HepG2 (cell line): ENCODE data around the gene RRAS. TPM values are rescaled to one million over a fixed set of nuclear protein-coding genes. Genes with fewer than 3 reads are reported as not detected.

Source experiments
- AGO1 ChIP-seq: fragments of 200-400 bp; formaldehyde crosslinking; IDR thresholded peaks from 2 replicates; pipeline ENCODE4 v1.6.1; 2017; ENCODE audit warnings: mild to moderate bottlenecking, low read depth, low read length, moderate library complexity; ENCODE audit not compliant: poor library complexity, severe bottlenecking
- BCL6 ChIP-seq: IDR thresholded peaks from 2 replicates; pipeline ENCODE4 v1.6.1; 2016; ENCODE audit warnings: missing genetic modification reagents, missing compliant biosample characterization
- ELF3 ChIP-seq: IDR thresholded peaks from 2 replicates; pipeline ENCODE4 v1.6.1; 2016; ENCODE audit warnings: missing genetic modification reagents, missing compliant biosample characterization
- ELF4 ChIP-seq: sonication (generic); formaldehyde crosslinking; IDR thresholded peaks from 2 replicates; pipeline ENCODE4 v1.5.0; 2020; ENCODE audit warnings: missing genetic modification reagents, mild to moderate bottlenecking, moderate library complexity, borderline replicate concordance
- EP300 ChIP-seq, 3 experiments: sonication (generic) in 1 of 3; formaldehyde crosslinking in 1 of 3; IDR thresholded peaks; 2 replicates each; pipeline versions ENCODE4 v1.5.1 to v1.6.1; 2011 to 2020; ENCODE audit warnings: low read depth in 2 of 3, low read length in 2 of 3, borderline replicate concordance in 1 of 3, improper control_type of control experiment in 1 of 3, mild to moderate bottlenecking in 1 of 3, missing genetic modification reagents in 1 of 3, moderate library complexity in 1 of 3
- GTF2F1 ChIP-seq: fragments of 150-350 bp; IDR thresholded peaks from 2 replicates; pipeline ENCODE4 v1.6.1; 2014; ENCODE audit warnings: low read length
- IRF2 ChIP-seq: IDR thresholded peaks from 2 replicates; pipeline ENCODE4 v1.6.1; 2018; ENCODE audit warnings: missing genetic modification reagents, missing compliant biosample characterization
- POLR2AphosphoS5 ChIP-seq: IDR thresholded peaks from 2 replicates; pipeline ENCODE4 v1.6.1; 2012; ENCODE audit warnings: low read depth, low read length
- PPARG ChIP-seq: conservative IDR thresholded peaks from 2 replicates; pipeline ENCODE4 v1.6.1; 2016; ENCODE audit warnings: missing biosample characterization, missing genetic modification reagents
- SAP130 ChIP-seq: IDR thresholded peaks from 2 replicates; pipeline ENCODE4 v1.6.1; 2016; ENCODE audit warnings: low read depth
- SIX1 ChIP-seq: sonication (generic); formaldehyde crosslinking; IDR thresholded peaks from 2 replicates; pipeline ENCODE4 v1.4.0; 2020; ENCODE audit warnings: missing genetic modification reagents, borderline replicate concordance
- SOX6 ChIP-seq, 2 experiments: fragments of 450-650 bp in 1 of 2; sonication (generic) in 1 of 2; formaldehyde crosslinking in 1 of 2; IDR thresholded peaks; 2 replicates each; pipeline versions ENCODE4 v1.4.0 to v1.6.1; 2017 to 2020; ENCODE audit warnings: antibody characterized with exemption in 1 of 2, mild to moderate bottlenecking in 1 of 2, missing genetic modification reagents in 1 of 2
- SP5 ChIP-seq: IDR thresholded peaks from 2 replicates; pipeline ENCODE4 v1.6.1; 2016; ENCODE audit warnings: low read depth, borderline replicate concordance
- ZBTB38 ChIP-seq: sonication (generic); formaldehyde crosslinking; IDR thresholded peaks from 2 replicates; pipeline ENCODE4 v1.5.1; 2020; ENCODE audit warnings: mild to moderate bottlenecking, missing genetic modification reagents
- ZFP41 ChIP-seq: sonication (generic); formaldehyde crosslinking; IDR thresholded peaks from 2 replicates; pipeline ENCODE4 v1.4.0; 2020; ENCODE audit warnings: mild to moderate bottlenecking, missing genetic modification reagents, borderline replicate concordance
- ZNF10 ChIP-seq: sonication (generic); formaldehyde crosslinking; IDR thresholded peaks from 2 replicates; pipeline ENCODE4 v1.4.0; 2020; ENCODE audit warnings: mild to moderate bottlenecking, low read depth, missing genetic modification reagents, borderline replicate concordance
- ZNF446 ChIP-seq: sonication (generic); formaldehyde crosslinking; IDR thresholded peaks from 2 replicates; pipeline ENCODE4 v1.5.0; 2020; ENCODE audit warnings: mild to moderate bottlenecking, missing genetic modification reagents
- ZNF468 ChIP-seq: sonication (generic); formaldehyde crosslinking; IDR thresholded peaks from 2 replicates; pipeline ENCODE4 v1.8.0; 2022; ENCODE audit warnings: mild to moderate bottlenecking, moderate library complexity, missing genetic modification reagents
- ZNF614 ChIP-seq: IDR thresholded peaks from 2 replicates; pipeline ENCODE4 v1.6.1; 2018; ENCODE audit warnings: missing biosample characterization, missing genetic modification reagents, inconsistent platforms, borderline replicate concordance
- ZSCAN30 ChIP-seq: sonication (generic); formaldehyde crosslinking; IDR thresholded peaks from 2 replicates; pipeline ENCODE4 v1.5.0; 2020; ENCODE audit warnings: mild to moderate bottlenecking, missing genetic modification reagents
- ZSCAN31 ChIP-seq: sonication (generic); formaldehyde crosslinking; IDR thresholded peaks from 2 replicates; pipeline ENCODE4 v1.5.0; 2020; ENCODE audit warnings: low read depth, mild to moderate bottlenecking, missing genetic modification reagents
- polyA plus RNA-seq, 8 experiments: library from polyadenylated mRNA; depleted of rRNA in 3 of 8; stranded (reverse) in 7 of 8; unstranded in 1 of 8; fragments of >200 nt; fragmentation: Illumina TruSeq in 4 of 8; extraction: Trizol in 4 of 8; gene quantifications; 2 replicates each; pipeline versions ENCODE4 v1.2.1 to v1.2.3, GENCODE V29; 2011 to 2016; ENCODE audit warnings: low read depth in 4 of 8, missing spikeins in 1 of 8, mixed read lengths in 1 of 8; ENCODE audit not compliant: insufficient read depth in 1 of 8
- total RNA-seq, 5 experiments: library from RNA; depleted of rRNA; stranded (reverse); fragments of >200 nt; fragmentation: Illumina TruSeq; extraction: Trizol; gene quantifications; 2 replicates each; pipeline ENCODE4 v1.2.3, GENCODE V29; 2016; ENCODE audit warnings: low read depth in 1 of 5
- TF ChIP-seq, protein P1 (sequence below): sonication (generic); IDR thresholded peaks from 2 replicates; pipeline ENCODE4 v1.6.1; 2016; ENCODE audit warnings: low read depth, borderline replicate concordance
- TF ChIP-seq, protein P2 (sequence below): sonication (generic); formaldehyde crosslinking; IDR thresholded peaks from 2 replicates; pipeline ENCODE4 v1.4.0; 2020; ENCODE audit warnings: missing genetic modification reagents, borderline replicate concordance

RRAS gene
- total and polyA plus RNA-seq, 2 of the 13 experiments (the other 11 are each of a cell fraction or from before 2014, with no cell fraction given): 1.5 to 12.0 TPM

- peak; percentile 51; the same call in 1 of the 2 replicates for TF ChIP-seq ELF3 (CRISPR knock-in tag)
- peak; percentile 33; the same call in 1 of the 2 replicates for TF ChIP-seq IRF2 (CRISPR knock-in tag)
- TF ChIP-seq ZNF614 (CRISPR knock-in tag): 0 out of 2 replicates have a peak, but pooled peaks have one; percentile 45
- TF ChIP-seq ZFP41 (CRISPR knock-in tag): no peak
- TF ChIP-seq ZSCAN31: 0 out of 2 replicates have a peak, but pooled peaks have one; percentile 68
- TF ChIP-seq PPARG (CRISPR knock-in tag): peak; percentile 12; the same call in 1 of the 2 replicates
- TF ChIP-seq GTF2F1: 0 out of 2 replicates have a peak, but pooled peaks have one; percentile 58
- peak; percentile 31; the same call in 1 of the 2 replicates for TF ChIP-seq BCL6 (CRISPR knock-in tag)
- TF ChIP-seq SIX1: no peak
- TF ChIP-seq, protein P1, sequence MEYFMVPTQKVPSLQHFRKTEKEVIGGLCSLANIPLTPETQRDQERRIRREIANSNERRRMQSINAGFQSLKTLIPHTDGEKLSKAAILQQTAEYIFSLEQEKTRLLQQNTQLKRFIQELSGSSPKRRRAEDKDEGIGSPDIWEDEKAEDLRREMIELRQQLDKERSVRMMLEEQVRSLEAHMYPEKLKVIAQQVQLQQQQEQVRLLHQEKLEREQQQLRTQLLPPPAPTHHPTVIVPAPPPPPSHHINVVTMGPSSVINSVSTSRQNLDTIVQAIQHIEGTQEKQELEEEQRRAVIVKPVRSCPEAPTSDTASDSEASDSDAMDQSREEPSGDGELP: no peak; the same call in 1 of the 2 replicates
- 0 out of 2 replicates have a peak, but pooled peaks have one; percentile 40 for TF ChIP-seq ZNF468
- TF ChIP-seq ZNF446 (CRISPR knock-in tag): no peak; the same call in 1 of the 2 replicates
- peak; percentile 48 for TF ChIP-seq AGO1
- 0 out of 2 replicates have a peak, but pooled peaks have one; percentile 12 for TF ChIP-seq ZSCAN30
- peak; percentile 95 for TF ChIP-seq POLR2AphosphoS5
- peak; percentile 50; the same call in 1 of the 2 replicates for TF ChIP-seq ZBTB38 (CRISPR knock-in tag)
- TF ChIP-seq SAP130 (CRISPR knock-in tag): peak; percentile 94
- no peak for TF ChIP-seq ZNF10 (CRISPR knock-in tag)
- TF ChIP-seq SOX6 (IDR thresholded peaks at IDR 0.05): no peak
- TF ChIP-seq SOX6 (CRISPR knock-in tag; IDR thresholded peaks at IDR 0.05): peak; percentile 36; the same call in 1 of the 2 replicates
- no peak for TF ChIP-seq ELF4 (CRISPR knock-in tag)
- TF ChIP-seq SP5 (CRISPR knock-in tag): no peak
- TF ChIP-seq, protein P2, sequence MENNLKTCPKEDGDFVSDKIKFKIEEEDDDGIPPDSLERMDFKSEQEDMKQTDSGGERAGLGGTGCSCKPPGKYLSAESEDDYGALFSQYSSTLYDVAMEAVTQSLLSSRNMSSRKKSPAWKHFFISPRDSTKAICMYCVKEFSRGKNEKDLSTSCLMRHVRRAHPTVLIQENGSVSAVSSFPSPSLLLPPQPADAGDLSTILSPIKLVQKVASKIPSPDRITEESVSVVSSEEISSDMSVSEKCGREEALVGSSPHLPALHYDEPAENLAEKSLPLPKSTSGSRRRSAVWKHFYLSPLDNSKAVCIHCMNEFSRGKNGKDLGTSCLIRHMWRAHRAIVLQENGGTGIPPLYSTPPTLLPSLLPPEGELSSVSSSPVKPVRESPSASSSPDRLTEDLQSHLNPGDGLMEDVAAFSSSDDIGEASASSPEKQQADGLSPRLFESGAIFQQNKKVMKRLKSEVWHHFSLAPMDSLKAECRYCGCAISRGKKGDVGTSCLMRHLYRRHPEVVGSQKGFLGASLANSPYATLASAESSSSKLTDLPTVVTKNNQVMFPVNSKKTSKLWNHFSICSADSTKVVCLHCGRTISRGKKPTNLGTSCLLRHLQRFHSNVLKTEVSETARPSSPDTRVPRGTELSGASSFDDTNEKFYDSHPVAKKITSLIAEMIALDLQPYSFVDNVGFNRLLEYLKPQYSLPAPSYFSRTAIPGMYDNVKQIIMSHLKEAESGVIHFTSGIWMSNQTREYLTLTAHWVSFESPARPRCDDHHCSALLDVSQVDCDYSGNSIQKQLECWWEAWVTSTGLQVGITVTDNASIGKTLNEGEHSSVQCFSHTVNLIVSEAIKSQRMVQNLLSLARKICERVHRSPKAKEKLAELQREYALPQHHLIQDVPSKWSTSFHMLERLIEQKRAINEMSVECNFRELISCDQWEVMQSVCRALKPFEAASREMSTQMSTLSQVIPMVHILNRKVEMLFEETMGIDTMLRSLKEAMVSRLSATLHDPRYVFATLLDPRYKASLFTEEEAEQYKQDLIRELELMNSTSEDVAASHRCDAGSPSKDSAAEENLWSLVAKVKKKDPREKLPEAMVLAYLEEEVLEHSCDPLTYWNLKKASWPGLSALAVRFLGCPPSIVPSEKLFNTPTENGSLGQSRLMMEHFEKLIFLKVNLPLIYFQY: peak; percentile 18
- no peak; a peak in 1 of 4 replicates for TF ChIP-seq EP300 (IDR thresholded peaks at IDR 0.05; ENCODE audit: low read depth in 2 of 2, low read length in 2 of 2)
- TF ChIP-seq EP300 (CRISPR knock-in tag; IDR thresholded peaks at IDR 0.05; ENCODE audit: borderline replicate concordance): no peak; the same call in 1 of the 2 replicates
These were observed 37.4 kb upstream of the RRAS start, which contains the start of gene PRMT1 (continued) for GRCh38 chr19:49677231-49677900.
